Large intestine (tissue), 3 donors: Measurements from ENCODE around the gene PPARA. TPM values are rescaled to one million over a fixed set of nuclear protein-coding genes. Genes with fewer than 3 reads are reported as not detected.

ENCODE experiments used
- DNase-seq, 2 donors: peaks; one replicate each; pipeline versions ENCODE4 v3.0.0 to v3.0.0-alpha.2; 2013
- H3K27ac ChIP-seq: one replicate; pipeline ENCODE4 v1.5.1; 2013; ENCODE audit warnings: low read length
- H3K27me3 ChIP-seq: 2 replicates; pipeline ENCODE4 v1.6.1; 2013; ENCODE audit warnings: low read length; ENCODE audit not compliant: control insufficient read depth, insufficient read depth
- H3K36me3 ChIP-seq: 2 replicates; pipeline ENCODE4 v1.6.1; 2013; ENCODE audit warnings: low read length; ENCODE audit not compliant: control insufficient read depth, insufficient read depth
- H3K4me1 ChIP-seq: one replicate; pipeline ENCODE4 v1.6.1; 2013; ENCODE audit warnings: low read length; ENCODE audit not compliant: control insufficient read depth, insufficient read depth
- H3K4me3 ChIP-seq: one replicate; pipeline ENCODE4 v1.5.1; 2013; ENCODE audit warnings: low read length
- H3K9me3 ChIP-seq: one replicate; pipeline ENCODE4 v1.6.1; 2013; ENCODE audit warnings: mild to moderate bottlenecking, low read depth, low read length, moderate library complexity; ENCODE audit not compliant: control insufficient read depth
- WGBS: methylation state at CpG from one replicate; pipeline ENCODE4 v1.1.5; 2013; ENCODE audit warnings: low lambda C conversion rate; ENCODE audit not compliant: insufficient coverage; 5-methylcytosine and 5-hydroxymethylcytosine counted together
- polyA plus RNA-seq: library from polyadenylated mRNA; unstranded; fragments of 120-200 nt; gene quantifications from one replicate; pipeline ENCODE4 v1.2.1, GENCODE V29; 2013

Gene PPARA
- polyA plus RNA-seq, 1 donor, result 46.6 TPM

GRCh38 chr22:46113910-46114517 lies 36.3 kb upstream of the PPARA start:
- Histone ChIP-seq H3K4me1 (peaks cover 14% of the 10 kb centered on the region), H3K9me3 (no peaks in the 10 kb centered on the region)

GRCh38 chr22:46114518-46115387 lies 35.6 kb upstream of the PPARA start:
- H3K36me3 ChIP-seq, result peaks cover 10% of the 10 kb centered on the region
- no peak for DNase-seq
- no peak overlapping the region for H3K4me3 ChIP-seq
- WGBS, result no CpG with 5 or more reads among the region's 15 CpGs
- H3K27ac ChIP-seq, result no peak overlapping the region
- no peaks in the 10 kb centered on the region for H3K27me3 ChIP-seq
- peaks cover 7% of the 10 kb centered on the region for H3K4me1 ChIP-seq
- H3K9me3 ChIP-seq, result no peaks in the 10 kb centered on the region

More at GRCh38 chr22:46113910-46114517, 36.3 kb upstream of the PPARA start:
- WGBS, result no CpG with 5 or more reads among the region's 21 CpGs
- Histone ChIP-seq H3K4me3 (no peak overlapping the region), H3K27ac (no peak overlapping the region), H3K27me3 (no peaks in the 10 kb centered on the region), H3K36me3 (peaks cover 10% of the 10 kb centered on the region)
- no peak for DNase-seq

GRCh38 chr22:46115388-46115678 lies 35.0 kb upstream of the PPARA start:
- Histone ChIP-seq H3K27me3 (no peaks in the 10 kb centered on the region), H3K9me3 (no peaks in the 10 kb centered on the region), H3K4me1 (peaks cover 7% of the 10 kb centered on the region), H3K27ac (no peak overlapping the region), H3K36me3 (peaks cover 6% of the 10 kb centered on the region), H3K4me3 (no peak overlapping the region)
- WGBS, result no CpG with 5 or more reads among the region's 4 CpGs
- DNase-seq, result no peak

GRCh38 chr22:46115755-46116490 lies 34.4 kb upstream of the PPARA start:
- Histone ChIP-seq H3K4me1 (peaks cover 7% of the 10 kb centered on the region), H3K36me3 (peaks cover 3% of the 10 kb centered on the region), H3K9me3 (no peaks in the 10 kb centered on the region), H3K4me3 (no peak overlapping the region), H3K27ac (no peak overlapping the region), H3K27me3 (no peaks in the 10 kb centered on the region)
- no peak for DNase-seq
- WGBS, result no CpG with 5 or more reads among the region's 23 CpGs

- Histone ChIP-seq H3K27ac (no peak overlapping the region), H3K4me1 (peaks cover 7% of the 10 kb centered on the region), H3K36me3 (peaks cover 3% of the 10 kb centered on the region), H3K9me3 (no peaks in the 10 kb centered on the region), H3K4me3 (no peak overlapping the region), H3K27me3 (no peaks in the 10 kb centered on the region)
- no CpG with 5 or more reads among the region's 28 CpGs for WGBS
- DNase-seq, result peak; percentile 78 to 87
Measured at GRCh38 chr22:46116491-46116958, 33.8 kb upstream of the PPARA start.

- Histone ChIP-seq H3K4me1 (peaks cover 8% of the 10 kb centered on the region), H3K4me3 (no peak overlapping the region), H3K27ac (no peak overlapping the region), H3K27me3 (no peaks in the 10 kb centered on the region), H3K9me3 (peaks cover under 1% of the 10 kb centered on the region), H3K36me3 (no peaks in the 10 kb centered on the region)
- DNase-seq, result no peak
- no CpG with 5 or more reads among the region's 10 CpGs for WGBS
Measured at GRCh38 chr22:46117206-46118199, 32.8 kb upstream of the PPARA start.

GRCh38 chr22:46119093-46119728 lies 31.1 kb upstream of the PPARA start:
- Histone ChIP-seq H3K9me3 (peaks cover 5% of the 10 kb centered on the region), H3K4me3 (no peak overlapping the region), H3K27ac (no peak overlapping the region), H3K4me1 (peaks cover 10% of the 10 kb centered on the region), H3K36me3 (no peaks in the 10 kb centered on the region), H3K27me3 (no peaks in the 10 kb centered on the region)
- no CpG with 5 or more reads among the region's 12 CpGs for WGBS
- no peak for DNase-seq

- DNase-seq, result no peak
- H3K27me3 ChIP-seq, result no peaks in the 10 kb centered on the region
- peaks cover 10% of the 10 kb centered on the region for H3K4me1 ChIP-seq
- peaks cover 5% of the 10 kb centered on the region for H3K9me3 ChIP-seq
- no CpG with 5 or more reads among the region's 23 CpGs for WGBS
- H3K27ac ChIP-seq, result no peak overlapping the region
- no peaks in the 10 kb centered on the region for H3K36me3 ChIP-seq
- no peak overlapping the region for H3K4me3 ChIP-seq
Measured at GRCh38 chr22:46119729-46120419, 30.5 kb upstream of the PPARA start.

GRCh38 chr22:46120420-46120737 lies 29.9 kb upstream of the PPARA start:
- WGBS, result no CpG with 5 or more reads among the region's 7 CpGs
- peaks cover 10% of the 10 kb centered on the region for H3K4me1 ChIP-seq
- H3K27ac ChIP-seq, result no peak overlapping the region
- H3K36me3 ChIP-seq, result no peaks in the 10 kb centered on the region
- no peak for DNase-seq
- peaks cover 5% of the 10 kb centered on the region for H3K9me3 ChIP-seq
- H3K4me3 ChIP-seq, result no peak overlapping the region
- H3K27me3 ChIP-seq, result no peaks in the 10 kb centered on the region
